PC-9 (cell line): ENCODE measurements around the gene ZMIZ1.

Source experiments
- EZH2 ChIP-seq: fragments of 200-600 bp; sonication (generic); IDR thresholded peaks from 2 replicates; pipeline ENCODE4 v1.8.0; 2017; ENCODE audit warnings: antibody characterized with exemption, low read depth
- TF ChIP-seq, protein P1 (sequence below): fragments of 200-600 bp; sonication (generic); conservative IDR thresholded peaks from 2 replicates; pipeline ENCODE4 v1.6.1; 2017; ENCODE audit warnings: mixed run types, antibody characterized with exemption, mild to moderate bottlenecking, moderate library complexity

DNA sequence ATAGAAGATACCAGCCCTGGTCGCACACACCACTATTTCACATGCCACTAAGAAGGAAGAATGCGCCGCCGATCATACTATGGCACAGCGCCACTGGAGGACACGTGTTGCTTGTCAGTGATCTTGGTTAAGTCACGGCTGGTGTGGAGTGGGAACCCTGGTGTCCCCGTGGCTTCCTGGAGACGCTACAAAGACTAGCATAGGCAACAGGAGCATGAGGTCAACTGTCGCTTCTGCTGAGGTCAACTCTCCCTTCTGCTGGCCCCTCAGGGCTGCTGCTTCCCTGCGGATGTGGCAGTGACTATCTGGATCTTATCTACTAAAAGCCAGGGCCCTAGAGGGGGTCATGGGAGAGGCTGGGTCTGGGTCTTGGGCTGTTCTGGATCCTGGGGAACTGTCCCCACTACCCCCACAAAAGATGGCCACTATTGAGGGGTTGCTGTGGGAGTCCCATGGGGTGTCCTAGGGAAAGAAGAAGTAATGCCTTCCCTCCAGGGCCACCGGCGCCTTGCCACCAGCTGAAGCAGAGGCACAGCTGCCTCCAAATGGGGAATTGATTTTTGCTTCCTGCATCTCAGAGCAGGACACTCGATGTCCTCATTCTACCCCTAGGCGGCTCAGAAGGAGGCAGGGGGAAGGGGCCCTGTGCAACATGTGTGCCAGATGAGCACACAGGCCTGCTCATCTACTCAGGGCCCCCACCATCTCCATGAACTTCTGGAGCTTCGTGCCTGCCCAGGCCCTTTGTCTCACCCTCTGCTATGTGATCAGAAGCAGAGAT is 201.9 kb downstream of the ZMIZ1 start:
- TF ChIP-seq EZH2: no peak
- TF ChIP-seq, protein P1, sequence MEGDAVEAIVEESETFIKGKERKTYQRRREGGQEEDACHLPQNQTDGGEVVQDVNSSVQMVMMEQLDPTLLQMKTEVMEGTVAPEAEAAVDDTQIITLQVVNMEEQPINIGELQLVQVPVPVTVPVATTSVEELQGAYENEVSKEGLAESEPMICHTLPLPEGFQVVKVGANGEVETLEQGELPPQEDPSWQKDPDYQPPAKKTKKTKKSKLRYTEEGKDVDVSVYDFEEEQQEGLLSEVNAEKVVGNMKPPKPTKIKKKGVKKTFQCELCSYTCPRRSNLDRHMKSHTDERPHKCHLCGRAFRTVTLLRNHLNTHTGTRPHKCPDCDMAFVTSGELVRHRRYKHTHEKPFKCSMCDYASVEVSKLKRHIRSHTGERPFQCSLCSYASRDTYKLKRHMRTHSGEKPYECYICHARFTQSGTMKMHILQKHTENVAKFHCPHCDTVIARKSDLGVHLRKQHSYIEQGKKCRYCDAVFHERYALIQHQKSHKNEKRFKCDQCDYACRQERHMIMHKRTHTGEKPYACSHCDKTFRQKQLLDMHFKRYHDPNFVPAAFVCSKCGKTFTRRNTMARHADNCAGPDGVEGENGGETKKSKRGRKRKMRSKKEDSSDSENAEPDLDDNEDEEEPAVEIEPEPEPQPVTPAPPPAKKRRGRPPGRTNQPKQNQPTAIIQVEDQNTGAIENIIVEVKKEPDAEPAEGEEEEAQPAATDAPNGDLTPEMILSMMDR: no peak
